Cerebellar cortex (tissue), 1 donor: Measurements from ENCODE around the gene ZNF282.

ENCODE experiments used
- DNase-seq: peaks from one replicate; pipeline ENCODE4 v3.0.0-alpha.2; 2015; ENCODE audit warnings: low spot score

ZNF282 gene

GRCh38 chr7:149195180-149196150, at the start of gene ZNF282:
ZNF282 (plus strand) TSS chr7:149195546; CDS start chr7:149195590, 44 bp downstream.
- DNase-seq = peak; percentile 91

- peak; percentile 69 for DNase-seq
Measured at GRCh38 chr7:149147072-149147751, 48.1 kb upstream of the ZNF282 start, which contains the start of gene ZNF398. ZNF398 (plus strand) TSS chr7:149147453; CDS start chr7:149147743, 290 bp downstream.

GRCh38 chr7:149147752-149148653, 47.3 kb upstream of the ZNF282 start:
- DNase-seq = peak; percentile 36

GRCh38 chr7:149150981-149151380, 44.4 kb upstream of the ZNF282 start:
- no peak for DNase-seq

GRCh38 chr7:149153346-149153745, 42.0 kb upstream of the ZNF282 start:
- no peak for DNase-seq

GRCh38 chr7:149154056-149154455, 41.3 kb upstream of the ZNF282 start:
- no peak for DNase-seq

GRCh38 chr7:149156898-149157297, 38.4 kb upstream of the ZNF282 start:
- DNase-seq = no peak

GRCh38 chr7:149161241-149161848, 34.0 kb upstream of the ZNF282 start:
- no peak for DNase-seq

DNA sequence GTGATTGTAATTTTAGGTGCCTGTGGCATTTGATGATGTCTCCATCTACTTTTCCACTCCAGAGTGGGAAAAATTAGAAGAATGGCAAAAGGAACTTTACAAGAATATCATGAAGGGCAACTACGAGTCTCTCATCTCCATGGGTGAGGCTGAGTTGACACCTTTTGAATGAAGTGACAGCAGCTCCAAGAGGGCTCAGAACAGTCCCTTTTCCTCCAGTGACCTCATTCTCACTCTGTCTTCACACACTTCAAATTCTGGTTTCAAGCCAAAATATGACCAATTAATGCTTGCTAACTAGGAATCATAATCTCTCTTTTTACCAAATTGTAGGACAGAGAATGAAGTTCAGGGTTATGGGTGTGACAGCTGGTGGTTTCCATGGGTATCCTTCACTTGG, 29.2 kb upstream of the ZNF282 start:
- DNase-seq = no peak

GRCh38 chr7:149166630-149167352, 28.6 kb upstream of the ZNF282 start:
- no peak for DNase-seq

DNA sequence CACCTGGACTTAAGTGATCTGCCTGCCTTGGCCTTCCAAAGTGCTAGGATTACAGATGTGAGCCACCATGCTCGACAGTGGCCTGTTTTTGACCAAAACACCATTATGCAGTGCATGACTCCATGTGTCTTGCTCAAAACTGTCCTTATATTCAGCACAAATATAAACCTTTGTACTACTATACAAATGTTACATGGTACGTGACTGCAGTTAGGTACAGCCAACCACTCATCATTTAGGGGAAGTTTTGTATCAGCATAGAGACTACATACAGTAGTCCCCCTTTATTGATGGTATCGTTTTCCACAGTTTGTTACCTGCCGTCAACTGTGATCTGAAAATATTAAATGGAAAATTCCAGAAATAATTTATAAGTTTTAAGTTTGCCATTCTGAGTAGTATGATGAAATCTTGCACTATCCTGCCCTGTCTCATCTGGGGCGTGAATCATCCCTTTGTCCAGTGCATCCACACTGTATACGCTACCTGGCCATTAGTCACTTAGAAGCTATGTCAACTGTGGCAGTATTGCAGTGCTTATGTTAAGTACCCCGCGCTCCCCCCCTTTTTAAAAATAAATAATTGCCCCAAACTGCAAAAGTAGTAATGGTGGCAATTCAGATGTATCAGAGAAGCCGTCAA, 23.3 kb upstream of the ZNF282 start:
- no peak for DNase-seq

- no peak for DNase-seq
Measured at GRCh38 chr7:149172534-149172920, 22.8 kb upstream of the ZNF282 start.

GRCh38 chr7:149175150-149175549, 20.2 kb upstream of the ZNF282 start:
- no peak for DNase-seq

- DNase-seq = no peak
Measured at GRCh38 chr7:149179241-149179640, 16.1 kb upstream of the ZNF282 start.

DNA sequence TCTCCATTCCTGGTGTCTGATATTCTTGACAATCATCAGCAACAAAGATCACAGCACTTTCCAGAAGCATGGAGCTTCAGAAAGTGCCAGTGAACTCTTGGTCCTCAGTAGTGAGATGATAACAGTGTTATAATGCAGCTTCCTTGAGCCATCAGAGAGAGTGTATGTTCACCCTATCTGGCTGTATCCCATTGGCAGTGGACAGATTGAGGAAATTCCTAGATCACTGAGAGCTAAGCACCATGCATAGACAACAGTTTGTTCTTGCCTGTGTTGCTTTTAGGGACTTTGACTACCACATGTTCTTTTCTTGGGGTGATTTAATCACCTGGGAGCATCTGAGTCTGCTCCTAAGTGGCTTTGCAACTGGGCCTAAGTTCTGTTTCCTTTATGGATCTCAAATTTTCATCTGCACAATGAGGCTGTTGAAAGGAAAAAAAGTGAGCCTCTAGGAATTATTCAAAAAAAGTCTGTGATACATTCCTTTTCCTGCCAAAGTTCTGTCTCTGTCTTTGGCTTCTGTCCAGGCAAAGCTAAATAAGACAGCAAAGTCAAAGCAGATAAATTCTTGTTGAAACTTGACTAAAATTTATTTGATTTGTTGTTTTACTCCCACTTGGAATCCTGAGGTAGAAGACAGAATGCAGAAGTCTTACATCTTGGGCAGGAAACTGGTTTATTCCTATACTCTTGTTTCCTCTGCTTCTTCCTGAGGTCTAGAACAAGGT, 14.5 kb upstream of the ZNF282 start:
- no peak for DNase-seq

- DNase-seq = no peak
Measured at GRCh38 chr7:149181450-149181790, 13.9 kb upstream of the ZNF282 start.

- no peak for DNase-seq
Measured at GRCh38 chr7:149184274-149184673, 11.1 kb upstream of the ZNF282 start.

- DNase-seq = no peak
Measured at GRCh38 chr7:149188213-149188612, 7.1 kb upstream of the ZNF282 start.

- no peak for DNase-seq
Measured at GRCh38 chr7:149188637-149189259, 6.6 kb upstream of the ZNF282 start.
